ENCODE results near the gene TOLLIP. TPM values are rescaled to one million over a fixed set of nuclear protein-coding genes. Genes with fewer than 3 reads are reported as not detected.

TOLLIP gene
- total RNA-seq, 1 experiment from 2014 or later = 53.4 TPM

DNA sequence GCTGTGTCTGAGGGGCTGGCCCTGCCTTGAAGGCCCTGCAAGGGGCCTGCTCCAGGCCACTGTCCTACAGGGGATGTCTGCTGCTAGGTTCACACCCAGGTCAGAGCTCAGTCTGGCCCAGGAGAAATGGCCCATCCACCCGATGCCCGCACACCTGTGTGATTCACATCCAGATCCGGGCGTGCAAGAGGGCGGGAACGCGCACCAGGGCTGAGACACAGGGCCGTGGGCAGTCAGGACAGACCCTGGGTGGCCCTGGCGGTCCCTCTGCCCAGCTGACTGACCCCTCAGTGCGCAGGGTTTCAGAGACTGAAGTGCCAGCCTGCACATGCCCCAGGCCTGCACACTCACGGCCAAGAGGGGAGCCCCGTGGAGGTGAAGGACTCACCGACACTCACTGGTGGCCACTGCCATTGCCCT lies 7.4 kb downstream of the TOLLIP start:
- no peak overlapping the region for H3K27ac Mint-ChIP-seq (ENCODE audit: unreplicated experiment)
- BruUV-seq (replicated peaks) = no TSS peak
- no peak for DNase-seq
- CTCF ChIA-PET = interaction anchor here (0.6 kb wide), 1 partner anchor 79 kb away, joined by 8 read pairs; the partner anchor contains the start of gene MUC5B
- peaks cover 34% of the 10 kb centered on the region for H3K36me3 Mint-ChIP-seq (ENCODE audit: insufficient read depth, unreplicated experiment)
- H3K27me3 Mint-ChIP-seq (ENCODE audit: unreplicated experiment) = no peaks in the 10 kb centered on the region
- H3K4me1 Mint-ChIP-seq (ENCODE audit: low read depth, unreplicated experiment) = peaks cover 40% of the 10 kb centered on the region
- intact Hi-C loops (cut with micrococcal nuclease; ENCODE audit: unreplicated experiment) = loop anchor here (10.0 kb wide), 1 partner anchor 213 kb away; no protein-coding TSS in a partner anchor
- TF ChIP-seq, protein P1, sequence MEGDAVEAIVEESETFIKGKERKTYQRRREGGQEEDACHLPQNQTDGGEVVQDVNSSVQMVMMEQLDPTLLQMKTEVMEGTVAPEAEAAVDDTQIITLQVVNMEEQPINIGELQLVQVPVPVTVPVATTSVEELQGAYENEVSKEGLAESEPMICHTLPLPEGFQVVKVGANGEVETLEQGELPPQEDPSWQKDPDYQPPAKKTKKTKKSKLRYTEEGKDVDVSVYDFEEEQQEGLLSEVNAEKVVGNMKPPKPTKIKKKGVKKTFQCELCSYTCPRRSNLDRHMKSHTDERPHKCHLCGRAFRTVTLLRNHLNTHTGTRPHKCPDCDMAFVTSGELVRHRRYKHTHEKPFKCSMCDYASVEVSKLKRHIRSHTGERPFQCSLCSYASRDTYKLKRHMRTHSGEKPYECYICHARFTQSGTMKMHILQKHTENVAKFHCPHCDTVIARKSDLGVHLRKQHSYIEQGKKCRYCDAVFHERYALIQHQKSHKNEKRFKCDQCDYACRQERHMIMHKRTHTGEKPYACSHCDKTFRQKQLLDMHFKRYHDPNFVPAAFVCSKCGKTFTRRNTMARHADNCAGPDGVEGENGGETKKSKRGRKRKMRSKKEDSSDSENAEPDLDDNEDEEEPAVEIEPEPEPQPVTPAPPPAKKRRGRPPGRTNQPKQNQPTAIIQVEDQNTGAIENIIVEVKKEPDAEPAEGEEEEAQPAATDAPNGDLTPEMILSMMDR (IDR thresholded peaks at IDR 0.05; ENCODE audit: unreplicated experiment) = no peak
- H3K9me3 Mint-ChIP-seq (ENCODE audit: low read depth, unreplicated experiment) = no peaks in the 10 kb centered on the region
- no peak overlapping the region for H3K4me3 Mint-ChIP-seq (ENCODE audit: low read depth, unreplicated experiment)

DNA sequence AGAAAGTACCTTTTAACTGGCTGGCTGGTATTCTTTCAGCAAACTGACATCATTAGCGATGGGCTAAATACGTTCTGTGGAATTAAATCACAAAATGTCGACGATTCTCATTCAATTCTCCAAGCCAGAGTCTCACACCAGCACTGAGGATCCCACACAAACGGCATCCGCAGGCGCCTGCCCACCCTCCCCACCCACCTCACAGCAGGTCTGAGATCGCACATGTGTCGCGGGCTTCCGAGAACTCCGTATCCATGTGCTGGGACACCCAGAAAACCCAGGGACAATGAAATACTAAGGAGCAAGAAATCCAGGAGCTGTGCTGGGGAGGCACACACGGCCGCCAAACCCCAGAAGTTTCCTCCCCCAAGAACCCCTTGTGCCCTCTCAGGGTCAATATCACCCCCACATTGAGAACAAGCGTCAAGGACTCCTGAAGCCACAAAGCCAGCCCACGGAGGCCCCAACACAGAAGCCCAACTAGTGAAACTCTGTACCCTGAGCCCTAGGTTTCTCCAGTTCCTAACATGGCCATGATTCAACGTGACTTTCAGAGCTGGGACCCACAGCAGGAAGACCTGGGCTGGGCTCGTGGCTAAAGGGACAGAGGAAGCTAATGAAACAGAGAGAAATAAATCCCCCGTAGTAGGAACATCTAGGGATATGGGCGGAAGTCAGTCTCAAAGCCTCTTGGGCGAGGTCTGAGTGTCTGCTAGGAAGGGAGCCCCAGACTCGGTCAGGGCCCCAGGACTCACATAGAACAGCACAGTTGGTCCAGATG lies 8.0 kb downstream of the TOLLIP start:
- no peak for DNase-seq
- no TSS peak for BruUV-seq (replicated peaks)
- intact Hi-C loops (cut with micrococcal nuclease; ENCODE audit: unreplicated experiment) = loop anchor here (10.0 kb wide), 1 partner anchor 213 kb away; no protein-coding TSS in a partner anchor
- no peaks in the 10 kb centered on the region for H3K9me3 Mint-ChIP-seq (ENCODE audit: low read depth, unreplicated experiment)
- peaks cover 27% of the 10 kb centered on the region for H3K36me3 Mint-ChIP-seq (ENCODE audit: insufficient read depth, unreplicated experiment)
- CTCF ChIA-PET = interaction anchor here (0.6 kb wide), 1 partner anchor 78 kb away, joined by 8 read pairs; the partner anchor contains the start of gene MUC5B
- no peak overlapping the region for H3K4me3 Mint-ChIP-seq (ENCODE audit: low read depth, unreplicated experiment)
- H3K27me3 Mint-ChIP-seq (ENCODE audit: unreplicated experiment) = no peaks in the 10 kb centered on the region
- H3K27ac Mint-ChIP-seq (ENCODE audit: unreplicated experiment) = no peak overlapping the region
- TF ChIP-seq, protein P1 (IDR thresholded peaks at IDR 0.05; ENCODE audit: unreplicated experiment) = no peak
- H3K4me1 Mint-ChIP-seq (ENCODE audit: low read depth, unreplicated experiment) = peaks cover 40% of the 10 kb centered on the region

DNA sequence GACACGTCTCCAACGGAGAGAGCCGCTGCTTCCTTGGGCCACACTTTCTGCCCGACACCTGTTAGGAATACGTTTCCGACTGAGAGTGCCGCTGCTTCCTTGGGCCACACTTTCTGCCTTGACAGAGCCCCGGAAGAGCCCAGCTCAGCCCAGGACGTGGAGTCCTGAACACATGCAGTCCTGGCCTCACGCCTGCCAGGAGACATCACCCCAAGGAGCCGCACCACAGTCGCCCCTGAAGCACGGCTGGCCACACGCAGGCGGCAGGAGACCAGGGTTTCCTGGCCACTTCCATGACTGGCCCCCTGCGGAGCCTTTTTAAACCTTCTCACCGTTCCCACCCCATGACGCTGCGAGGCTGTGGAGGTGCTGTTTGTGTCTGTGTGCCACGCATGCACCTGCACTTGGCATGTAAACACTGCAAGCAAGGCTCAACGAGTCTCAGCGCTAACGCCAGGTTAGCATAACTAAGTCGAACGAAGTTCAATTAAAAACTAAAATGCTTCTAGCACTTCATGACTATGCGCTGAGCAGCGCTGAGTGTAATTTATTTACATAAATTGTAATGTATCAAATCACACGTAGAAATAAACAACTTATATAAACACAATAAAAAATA lies 8.8 kb downstream of the TOLLIP start:
- TF ChIP-seq, protein P1 (IDR thresholded peaks at IDR 0.05; ENCODE audit: unreplicated experiment) = no peak
- Mint-ChIP-seq H3K9me3 (ENCODE audit: low read depth, unreplicated experiment) (no peaks in the 10 kb centered on the region), H3K4me3 (ENCODE audit: low read depth, unreplicated experiment) (no peak overlapping the region), H3K36me3 (ENCODE audit: insufficient read depth, unreplicated experiment) (peaks cover 24% of the 10 kb centered on the region), H3K4me1 (ENCODE audit: low read depth, unreplicated experiment) (peaks cover 40% of the 10 kb centered on the region), H3K27ac (ENCODE audit: unreplicated experiment) (no peak overlapping the region), H3K27me3 (ENCODE audit: unreplicated experiment) (no peaks in the 10 kb centered on the region)
- no TSS peak for BruUV-seq (replicated peaks)
- CTCF ChIA-PET = no interaction called here
- intact Hi-C loops (cut with micrococcal nuclease; ENCODE audit: unreplicated experiment) = loop anchor here (10.0 kb wide), 1 partner anchor 214 kb away; no protein-coding TSS in a partner anchor
- DNase-seq = no peak

DNA sequence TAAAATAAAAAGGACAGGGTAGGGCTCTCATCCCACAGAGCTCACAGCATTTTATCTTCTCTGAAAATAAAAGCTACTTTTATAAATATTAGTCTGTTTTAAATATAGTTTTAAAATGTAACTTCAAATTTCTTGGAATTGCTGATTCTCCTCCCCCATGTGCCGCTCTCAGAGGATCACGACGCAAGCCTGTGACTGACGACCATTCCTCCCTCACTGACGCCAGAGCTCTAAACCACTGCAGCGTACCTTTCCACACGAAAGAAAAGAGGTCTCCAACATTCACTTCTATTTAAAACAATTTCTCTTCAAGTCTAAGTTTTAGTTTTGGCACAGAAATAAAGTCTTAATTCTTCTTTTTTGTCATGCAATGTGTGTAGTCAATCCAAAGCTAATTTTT lies 9.3 kb downstream of the TOLLIP start:
- intact Hi-C loops (cut with micrococcal nuclease; ENCODE audit: unreplicated experiment) = loop anchor here (10.0 kb wide), 1 partner anchor 215 kb away; no protein-coding TSS in a partner anchor
- peaks cover 24% of the 10 kb centered on the region for H3K36me3 Mint-ChIP-seq (ENCODE audit: insufficient read depth, unreplicated experiment)

More for the DNA sequence above, 9.3 kb downstream of the TOLLIP start:
- CTCF ChIA-PET = no interaction called here
- H3K9me3 Mint-ChIP-seq (ENCODE audit: low read depth, unreplicated experiment) = no peaks in the 10 kb centered on the region
- TF ChIP-seq, protein P1 (IDR thresholded peaks at IDR 0.05; ENCODE audit: unreplicated experiment) = no peak
- DNase-seq = no peak
- BruUV-seq (replicated peaks) = no TSS peak
- no peaks in the 10 kb centered on the region for H3K27me3 Mint-ChIP-seq (ENCODE audit: unreplicated experiment)
- H3K27ac Mint-ChIP-seq (ENCODE audit: unreplicated experiment) = no peak overlapping the region
- no peak overlapping the region for H3K4me3 Mint-ChIP-seq (ENCODE audit: low read depth, unreplicated experiment)
- peaks cover 37% of the 10 kb centered on the region for H3K4me1 Mint-ChIP-seq (ENCODE audit: low read depth, unreplicated experiment)
